ENCODE data around the gene GIGYF2.
"Not testable (repeated sequence)": the region's sequence is repeated elsewhere in the genome, so short reads cannot be mapped to it uniquely, and the experiment has no call there.

Gene GIGYF2

DNA sequence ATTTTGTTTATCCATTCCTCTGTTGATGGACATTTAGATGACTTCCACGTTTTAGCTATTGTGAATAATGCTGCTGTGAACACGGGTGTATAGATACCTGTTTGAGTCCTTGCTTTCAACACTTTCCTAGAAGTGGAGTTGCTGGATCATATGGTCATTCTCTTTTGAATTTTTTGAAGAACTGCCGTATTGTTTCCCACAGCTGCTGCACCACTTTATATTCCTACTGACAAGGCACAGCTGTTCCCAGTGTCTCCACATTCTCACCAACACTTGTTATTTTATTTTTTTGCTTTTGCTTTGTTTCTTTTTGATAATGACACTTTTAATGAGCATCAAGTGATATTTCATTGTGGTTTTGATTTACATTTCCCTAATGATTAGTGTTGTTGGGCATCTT, 120.6 kb downstream of the GIGYF2 start:
- no peak for DNase-seq

DNA sequence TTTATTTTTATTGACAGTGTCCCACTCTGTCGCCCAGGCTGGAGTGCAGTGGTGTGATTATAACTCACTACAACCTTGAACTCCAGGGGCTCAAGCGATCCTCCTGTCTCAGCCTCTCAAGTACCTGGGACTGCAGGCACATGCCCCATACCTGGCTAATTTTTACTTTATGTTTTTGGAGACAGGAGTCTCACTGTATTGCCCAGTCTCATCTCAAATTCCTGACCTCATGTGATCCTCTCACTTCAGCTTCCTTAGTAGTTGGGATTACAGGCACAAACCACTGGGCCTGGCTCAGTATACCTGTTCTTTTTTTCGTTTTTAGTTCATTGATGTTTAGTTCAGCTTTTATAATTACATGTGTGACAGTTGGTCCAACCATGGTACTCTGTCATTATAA, 132.9 kb downstream of the GIGYF2 start:
- no peak for DNase-seq

DNA sequence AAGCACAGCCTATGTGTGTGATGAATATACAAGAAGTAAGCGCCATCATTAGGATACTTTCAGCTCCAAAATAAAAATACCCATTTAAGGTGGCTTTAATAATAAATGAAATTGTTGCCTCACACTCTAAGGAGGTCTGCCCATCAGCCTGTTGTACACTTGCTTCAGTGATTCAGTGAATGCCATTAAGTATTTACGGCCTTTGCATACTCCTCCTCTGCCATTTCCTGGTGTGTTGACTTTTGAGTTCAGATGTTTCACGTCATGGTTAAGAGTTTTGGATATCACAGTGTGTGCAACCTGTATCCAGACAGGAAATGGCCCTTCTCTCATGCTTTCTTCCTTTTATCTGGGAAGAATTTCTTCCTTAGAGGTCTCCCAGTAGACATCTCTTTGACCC, 134.4 kb downstream of the GIGYF2 start:
- DNase-seq, result no peak

DNA sequence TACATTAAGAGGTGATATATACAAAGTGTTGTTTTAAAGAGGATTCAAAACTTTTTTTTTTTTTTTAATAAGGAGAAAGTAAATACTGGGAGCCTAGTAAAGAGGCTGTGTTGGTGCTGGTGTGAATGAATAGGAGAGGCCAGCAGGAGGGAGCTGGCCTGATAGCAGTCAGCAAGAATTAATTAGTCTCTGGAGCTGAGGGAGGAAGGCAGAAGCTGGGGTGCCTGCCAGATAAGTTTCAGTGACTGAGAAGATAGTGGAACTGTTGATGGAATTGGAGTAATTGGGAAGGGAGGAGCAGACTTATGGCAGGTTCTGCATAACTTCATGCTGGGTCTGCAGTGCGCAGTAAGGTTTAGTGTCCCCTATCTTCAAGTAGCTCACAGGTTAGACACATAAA, 136.7 kb downstream of the GIGYF2 start:
- DNase-seq, result no peak

DNA sequence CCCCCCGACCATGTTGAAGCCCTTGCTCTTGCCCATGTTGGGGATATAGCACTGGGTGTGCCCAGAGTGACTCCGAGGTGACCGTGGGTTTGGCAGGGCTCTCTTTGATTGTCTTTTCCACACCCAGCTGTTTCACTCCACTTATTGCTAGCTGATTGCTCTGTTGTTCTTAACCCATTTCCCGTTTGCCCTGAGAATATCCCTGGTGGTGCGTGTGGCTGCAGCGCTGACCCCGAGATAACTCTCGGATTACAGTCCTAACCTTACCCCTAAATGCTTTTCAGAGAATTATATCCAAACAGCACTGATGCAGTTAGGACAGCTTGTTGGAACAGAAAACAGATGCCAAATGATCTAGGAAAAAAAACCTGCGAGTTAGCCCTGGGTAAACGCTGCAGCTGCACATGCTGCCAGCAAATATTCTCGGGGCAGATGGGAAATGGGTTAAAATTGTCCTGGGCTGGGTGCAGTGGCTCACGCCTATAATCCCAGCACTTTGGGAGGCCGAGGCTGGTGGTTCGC, 138.6 kb downstream of the GIGYF2 start:
- no peak for DNase-seq

DNA sequence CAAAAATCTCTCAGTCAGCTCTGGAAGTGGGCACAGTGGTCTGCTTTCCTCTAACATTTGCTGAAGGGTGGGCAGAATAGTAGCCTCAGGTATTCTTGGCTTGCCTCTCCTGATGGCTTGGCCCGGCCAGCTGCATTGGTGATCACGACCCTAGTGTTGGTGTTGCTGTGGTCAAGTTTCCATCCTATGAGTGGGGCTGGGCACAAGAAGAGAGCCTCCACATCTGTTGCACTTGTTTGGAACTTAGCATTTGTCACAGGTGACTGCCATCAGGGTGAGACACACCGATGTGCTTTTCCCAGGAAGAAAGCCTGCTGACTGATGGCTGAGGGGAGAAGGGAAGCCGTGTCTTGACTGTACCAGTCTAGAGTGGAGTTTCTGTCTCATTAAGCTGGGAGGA, 139.8 kb downstream of the GIGYF2 start:
- no peak for DNase-seq

DNA sequence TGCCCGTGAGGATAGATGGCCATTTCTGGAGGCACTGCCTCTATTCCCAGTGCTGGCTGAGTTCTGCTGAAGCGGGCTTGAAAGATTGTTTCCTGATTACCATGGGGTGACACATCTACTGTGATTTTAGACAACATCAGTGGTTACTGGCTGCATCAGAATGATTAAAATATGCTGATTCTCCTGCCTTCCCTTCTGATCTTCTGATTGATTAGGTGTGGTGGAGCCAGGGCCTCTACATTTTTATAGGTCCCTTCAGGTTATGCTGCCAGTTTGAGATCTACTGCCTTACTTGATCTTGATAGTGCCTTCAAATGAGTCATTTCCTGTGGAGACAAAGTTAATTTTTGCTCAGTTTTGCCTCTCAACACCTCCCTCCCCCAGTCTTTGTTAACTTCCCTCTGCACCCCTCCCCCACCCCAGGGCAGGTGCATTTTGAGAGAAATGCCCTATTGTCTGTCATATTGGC, 141.3 kb downstream of the GIGYF2 start:
- DNase-seq, result peak; percentile 32

- no peak for DNase-seq
Measured at GRCh38 chr2:232839411-232840079, 142.4 kb downstream of the GIGYF2 start.

- DNase-seq, result no peak
Measured at GRCh38 chr2:232842689-232843088, 145.6 kb downstream of the GIGYF2 start.

- no peak for DNase-seq
Measured at GRCh38 chr2:232843834-232844233, 146.7 kb downstream of the GIGYF2 start.

GRCh38 chr2:232846055-232846454, 148.9 kb downstream of the GIGYF2 start:
- no peak for DNase-seq

- DNase-seq, result no peak
Measured at GRCh38 chr2:232850039-232850438, 152.9 kb downstream of the GIGYF2 start.

DNA sequence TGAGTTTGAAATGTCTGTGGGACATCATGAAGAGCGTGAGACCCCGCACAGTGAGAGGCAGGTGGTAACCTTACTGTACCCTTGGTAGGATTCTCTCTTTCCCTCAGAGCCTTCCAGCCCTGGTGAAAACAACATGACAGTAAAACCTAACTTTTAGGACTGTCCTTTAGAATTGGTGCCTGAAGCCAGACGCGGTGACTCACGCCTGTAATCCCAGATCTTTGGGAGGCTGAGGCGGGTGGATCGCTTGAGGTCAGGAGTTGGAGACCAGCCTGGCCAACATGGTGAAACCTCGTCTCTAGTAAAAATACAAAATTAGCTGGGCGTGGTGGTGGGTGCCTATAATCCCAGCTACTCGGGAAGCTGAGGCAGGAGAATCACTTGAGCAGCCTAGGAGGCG, 154.9 kb downstream of the GIGYF2 start:
- DNase-seq, result not testable (repeated sequence)

DNA sequence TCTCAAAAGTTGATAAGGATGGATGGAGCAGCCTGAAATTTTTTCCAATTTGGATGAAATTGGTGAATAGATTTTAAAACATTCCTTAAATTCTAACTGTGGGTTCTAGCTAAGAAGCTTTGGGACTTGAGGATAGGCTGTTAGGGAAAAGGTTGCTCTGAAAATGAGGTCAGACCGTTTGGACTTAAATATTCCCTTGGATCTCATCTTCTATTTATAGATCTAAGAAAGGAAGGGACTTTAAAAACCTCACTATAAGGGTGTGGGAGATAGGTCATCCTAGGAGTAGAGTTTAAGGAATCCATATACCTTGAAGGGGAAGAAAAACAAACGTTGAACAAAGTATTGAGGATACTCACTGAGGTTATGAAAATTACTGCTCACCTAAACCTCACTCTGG, 155.5 kb downstream of the GIGYF2 start:
- DNase-seq, result no peak

GRCh38 chr2:232854082-232854481, 157.0 kb downstream of the GIGYF2 start:
- no peak for DNase-seq

- no peak for DNase-seq
Measured at GRCh38 chr2:232857158-232857563, 160.0 kb downstream of the GIGYF2 start.

GRCh38 chr2:232859385-232859916, 162.3 kb downstream of the GIGYF2 start:
- DNase-seq, result no peak

DNA sequence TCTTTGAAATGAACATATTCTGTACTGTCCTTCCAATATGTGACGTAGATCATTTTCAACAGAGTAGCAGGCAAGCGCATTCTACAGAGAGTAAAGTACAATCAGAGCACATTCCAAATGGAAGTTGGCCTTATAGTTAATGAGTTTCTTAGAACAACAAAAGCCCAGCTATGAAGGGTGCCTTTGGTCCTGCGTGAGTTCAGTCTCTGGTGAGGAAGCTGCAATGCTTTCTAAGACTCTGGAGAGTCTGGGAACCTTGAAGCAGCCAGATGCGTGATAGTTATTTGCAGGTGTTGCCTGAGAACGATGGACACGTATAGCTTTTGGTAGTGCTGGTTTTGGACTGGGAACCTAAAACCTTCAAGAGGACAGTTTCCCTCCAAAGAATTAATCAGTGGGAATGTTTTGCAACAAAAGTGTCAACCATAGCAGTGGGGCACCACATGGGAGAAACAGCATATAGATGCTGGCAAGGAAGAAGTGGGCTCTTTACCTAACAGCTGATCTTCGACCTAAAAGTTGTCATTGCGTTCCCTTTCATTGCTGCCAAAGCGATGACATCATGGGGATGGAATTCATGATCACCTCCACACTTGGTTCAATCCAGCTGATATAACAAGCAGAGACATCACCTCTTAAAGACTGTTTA, 163.6 kb downstream of the GIGYF2 start:
- DNase-seq, result no peak

GRCh38 chr2:232861353-232861752, 164.2 kb downstream of the GIGYF2 start:
- DNase-seq, result no peak

- no peak for DNase-seq
Measured at GRCh38 chr2:232863996-232864395, 166.9 kb downstream of the GIGYF2 start.

DNA sequence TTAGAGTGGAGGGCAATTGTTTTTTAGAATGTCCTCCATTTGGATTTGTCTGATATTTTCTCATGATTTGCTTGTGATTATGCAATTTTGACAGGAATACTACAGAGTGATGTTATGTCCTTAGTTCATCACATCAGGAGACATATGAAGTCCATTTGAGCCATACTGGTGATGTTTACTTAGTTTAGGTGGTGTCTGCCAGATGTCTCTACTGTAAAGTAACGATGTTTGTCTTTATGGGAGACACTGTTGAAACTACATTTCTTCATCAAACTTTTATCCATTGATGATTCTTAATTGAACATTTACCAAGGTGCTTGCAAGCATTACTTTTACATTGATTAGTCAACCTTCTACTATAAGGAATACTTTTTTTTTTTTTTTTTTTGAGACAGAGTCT, 168.0 kb downstream of the GIGYF2 start:
- DNase-seq, result no peak

DNA sequence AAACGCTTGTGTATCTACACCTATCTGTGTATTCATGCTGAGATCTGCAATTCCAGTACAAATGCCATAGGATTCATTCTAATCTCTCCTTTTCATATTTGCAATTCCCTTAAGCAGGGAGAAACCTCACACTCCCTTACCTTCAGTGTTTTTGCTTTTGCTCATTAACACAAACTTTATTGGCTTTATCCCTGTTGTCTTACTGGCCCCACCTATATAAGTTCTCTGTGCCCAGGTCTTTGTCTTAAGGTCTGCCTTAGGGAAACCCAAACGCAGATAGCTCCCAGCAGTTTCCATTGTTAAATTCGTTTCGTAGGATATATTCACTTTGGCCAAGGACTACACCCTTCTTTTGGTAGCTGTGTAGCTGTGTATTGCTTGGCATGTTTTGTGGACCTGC, 169.0 kb downstream of the GIGYF2 start:
- no peak for DNase-seq

GRCh38 chr2:232869138-232870017, 172.2 kb downstream of the GIGYF2 start:
- DNase-seq, result no peak

Data from stimulated activated naive CD4-positive, alpha-beta T cell treated with Interleukin-2 at 50 U/mL for 16 hours (primary cell).